Karpas-422 (cell line): ENCODE results near the gene BRINP3. TPM values are rescaled to one million over a fixed set of nuclear protein-coding genes. Genes with fewer than 3 reads are reported as not detected.
A peak's percentile ranks its signal among the peaks of the same experiment; 100 is the strongest.

ENCODE experiments used
- DNase-seq: peaks from one replicate; pipeline ENCODE4 v3.0.0-alpha.2; 2015
- H2AFZ ChIP-seq: fragments of 200-600 bp; sonication (generic); 2 replicates; pipeline ENCODE4 v1.6.1; 2014; ENCODE audit warnings: antibody characterized with exemption, low read length, mixed read lengths
- H3K27ac ChIP-seq: fragments of 200-600 bp; sonication (generic); 2 replicates; pipeline ENCODE4 v1.5.1; 2014; ENCODE audit warnings: mild to moderate bottlenecking, low read length, moderate library complexity
- H3K27me3 ChIP-seq: fragments of 200-600 bp; sonication (generic); 2 replicates; pipeline ENCODE4 v1.6.1; 2014; ENCODE audit warnings: low read length, mixed read lengths
- H3K36me3 ChIP-seq: fragments of 200-600 bp; sonication (generic); 2 replicates; pipeline ENCODE4 v1.6.1; 2014; ENCODE audit warnings: low read length, mixed read lengths; ENCODE audit not compliant: insufficient read depth
- H3K4me1 ChIP-seq: fragments of 200-600 bp; sonication (generic); 2 replicates; pipeline ENCODE4 v1.6.1; 2014; ENCODE audit warnings: mild to moderate bottlenecking, low read length, mixed read lengths
- H3K4me2 ChIP-seq: fragments of 200-600 bp; sonication (generic); 2 replicates; pipeline ENCODE4 v1.6.1; 2014; ENCODE audit warnings: low read length, low read depth, mild to moderate bottlenecking; ENCODE audit not compliant: poor library complexity, severe bottlenecking
- H3K4me3 ChIP-seq: fragments of 200-600 bp; sonication (generic); 2 replicates; pipeline ENCODE4 v1.5.1; 2014; ENCODE audit warnings: mild to moderate bottlenecking, antibody characterized with exemption, low read length, mixed read lengths
- H3K79me2 ChIP-seq: fragments of 200-600 bp; sonication (generic); 2 replicates; pipeline ENCODE4 v1.6.1; 2014; ENCODE audit warnings: mild to moderate bottlenecking, low read length, mixed read lengths
- H3K9ac ChIP-seq: fragments of 200-600 bp; sonication (generic); 2 replicates; pipeline ENCODE4 v1.6.0; 2014; ENCODE audit warnings: low read length
- H3K9me2 ChIP-seq: fragments of 200-600 bp; sonication (generic), shearing (Covaris generic); replicated peaks from 2 replicates; pipeline ENCODE4 v1.6.0; 2014; ENCODE audit warnings: mild to moderate bottlenecking, low read length, moderate library complexity; ENCODE audit not compliant: insufficient read depth
- H3K9me3 ChIP-seq: fragments of 300-700, 200-600 bp; sonication (generic); 2 replicates; pipeline ENCODE4 v1.6.1; 2014; ENCODE audit warnings: low read length, mixed read lengths
- H4K20me1 ChIP-seq: fragments of 200-600 bp; sonication (generic); 2 replicates; pipeline ENCODE4 v1.6.1; 2014; ENCODE audit warnings: mild to moderate bottlenecking, antibody characterized with exemption, low read length, low read depth; ENCODE audit not compliant: insufficient read depth
- total RNA-seq: library from RNA; depleted of rRNA; stranded (reverse); fragments of >200 nt; shearing (Covaris generic); gene quantifications from 2 replicates; pipeline ENCODE4 v1.2.3, GENCODE V29; 2014; ENCODE audit warnings: low replicate concordance

The BRINP3 gene
- total RNA-seq, 1 experiment from 2014 or later = not detected

- Histone ChIP-seq H3K4me3 (no peak overlapping the region), H3K79me2 (no peaks in the 10 kb centered on the region), H3K4me1 (no peaks in the 10 kb centered on the region), H3K4me2 (no peak overlapping the region), H4K20me1 (no peaks in the 10 kb centered on the region), H2AFZ (no peak overlapping the region), H3K36me3 (no peaks in the 10 kb centered on the region), H3K9me2 (no peaks in the 10 kb centered on the region), H3K9me3 (peaks cover 16% of the 10 kb centered on the region; the same call in 1 of the 2 replicates), H3K27me3 (no peaks in the 10 kb centered on the region), H3K9ac (no peak overlapping the region), H3K27ac (no peak overlapping the region)
- no peak for DNase-seq
Measured at GRCh38 chr1:190479516-190479915, 1.9 kb upstream of the BRINP3 start.

- H3K4me1 ChIP-seq = no peaks in the 10 kb centered on the region
- H3K27me3 ChIP-seq = no peaks in the 10 kb centered on the region
- no peaks in the 10 kb centered on the region for H4K20me1 ChIP-seq
- H3K79me2 ChIP-seq = no peaks in the 10 kb centered on the region
- H3K9ac ChIP-seq = no peak overlapping the region
- no peak overlapping the region for H3K27ac ChIP-seq
- H3K4me2 ChIP-seq = no peak overlapping the region
- DNase-seq = no peak
- no peaks in the 10 kb centered on the region for H3K36me3 ChIP-seq
- H2AFZ ChIP-seq = no peak overlapping the region
- H3K9me2 ChIP-seq = no peaks in the 10 kb centered on the region
- peaks cover 18% of the 10 kb centered on the region; the same call in 1 of the 2 replicates for H3K9me3 ChIP-seq
- H3K4me3 ChIP-seq = no peak overlapping the region
Measured at GRCh38 chr1:190479050-190479397, 1.4 kb upstream of the BRINP3 start.

- Histone ChIP-seq H3K4me3 (no peak overlapping the region), H3K4me2 (no peak overlapping the region), H2AFZ (no peak overlapping the region), H3K4me1 (no peaks in the 10 kb centered on the region), H3K9me3 (peaks cover 17% of the 10 kb centered on the region; the same call in 1 of the 2 replicates), H3K36me3 (no peaks in the 10 kb centered on the region), H4K20me1 (no peaks in the 10 kb centered on the region), H3K27ac (no peak overlapping the region), H3K79me2 (no peaks in the 10 kb centered on the region), H3K9me2 (no peaks in the 10 kb centered on the region), H3K27me3 (no peaks in the 10 kb centered on the region), H3K9ac (no peak overlapping the region)
- no peak for DNase-seq
Measured at GRCh38 chr1:190478149-190479049, 735 bp upstream of the BRINP3 start.

DNA sequence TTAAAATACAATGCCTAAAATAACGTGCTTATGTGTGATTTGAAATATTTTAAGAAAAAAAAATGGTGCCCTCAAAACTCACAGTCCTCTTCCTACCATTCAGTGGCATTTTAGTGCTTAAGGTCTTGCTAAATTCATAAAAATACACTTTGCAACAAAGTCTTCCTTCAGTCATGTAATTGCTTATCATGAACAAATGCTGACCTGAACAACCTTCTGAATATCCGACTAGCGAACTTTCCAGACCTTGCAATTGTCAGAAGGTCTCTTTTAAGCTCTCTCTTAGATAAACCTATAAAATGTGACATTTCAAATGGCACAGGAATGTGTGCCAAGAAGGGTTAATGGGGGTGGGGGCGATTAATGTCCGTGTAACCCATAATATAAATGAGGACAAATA, 858 bp downstream of the BRINP3 start:
- Histone ChIP-seq H3K4me2 (no peak overlapping the region), H3K9me2 (no peaks in the 10 kb centered on the region), H4K20me1 (no peaks in the 10 kb centered on the region), H3K36me3 (no peaks in the 10 kb centered on the region), H3K9ac (no peak overlapping the region), H3K4me1 (no peaks in the 10 kb centered on the region), H3K27me3 (no peaks in the 10 kb centered on the region), H3K4me3 (no peak overlapping the region), H3K79me2 (no peaks in the 10 kb centered on the region), H3K9me3 (peaks cover 16% of the 10 kb centered on the region; the same call in 1 of the 2 replicates), H3K27ac (no peak overlapping the region), H2AFZ (no peak overlapping the region)
- no peak for DNase-seq

DNA sequence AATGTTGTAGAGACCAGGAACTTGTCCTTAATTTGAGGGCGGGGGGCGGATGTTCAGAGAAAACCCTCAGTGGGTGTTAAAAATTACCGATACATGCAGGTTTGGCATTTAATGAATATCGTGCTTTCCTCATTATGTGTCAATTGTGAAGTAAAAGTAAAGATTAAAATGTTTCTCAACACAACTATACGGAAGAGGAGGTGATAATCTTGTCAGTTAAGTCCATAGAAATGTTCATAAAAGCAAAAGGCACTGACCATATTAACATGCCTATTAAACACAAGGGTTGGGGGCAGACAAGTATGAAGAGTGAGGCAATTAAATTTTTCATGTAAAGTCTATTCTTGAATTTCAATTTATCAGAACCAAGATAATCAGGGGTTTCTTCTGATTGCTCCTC, 1.3 kb downstream of the BRINP3 start:
- H3K27ac ChIP-seq = no peak overlapping the region
- no peak overlapping the region for H2AFZ ChIP-seq
- peaks cover 16% of the 10 kb centered on the region; the same call in 1 of the 2 replicates for H3K9me3 ChIP-seq
- DNase-seq = no peak
- H3K4me2 ChIP-seq = no peak overlapping the region
- no peaks in the 10 kb centered on the region for H4K20me1 ChIP-seq
- no peaks in the 10 kb centered on the region for H3K27me3 ChIP-seq
- no peaks in the 10 kb centered on the region for H3K79me2 ChIP-seq
- H3K9ac ChIP-seq = no peak overlapping the region
- H3K9me2 ChIP-seq = no peaks in the 10 kb centered on the region
- H3K4me3 ChIP-seq = no peak overlapping the region
- no peaks in the 10 kb centered on the region for H3K36me3 ChIP-seq
- no peaks in the 10 kb centered on the region for H3K4me1 ChIP-seq

- Histone ChIP-seq H3K4me2 (no peak overlapping the region), H3K79me2 (no peaks in the 10 kb centered on the region), H2AFZ (no peak overlapping the region)
Measured at GRCh38 chr1:190475421-190476141, 2.1 kb downstream of the BRINP3 start.

DNA sequence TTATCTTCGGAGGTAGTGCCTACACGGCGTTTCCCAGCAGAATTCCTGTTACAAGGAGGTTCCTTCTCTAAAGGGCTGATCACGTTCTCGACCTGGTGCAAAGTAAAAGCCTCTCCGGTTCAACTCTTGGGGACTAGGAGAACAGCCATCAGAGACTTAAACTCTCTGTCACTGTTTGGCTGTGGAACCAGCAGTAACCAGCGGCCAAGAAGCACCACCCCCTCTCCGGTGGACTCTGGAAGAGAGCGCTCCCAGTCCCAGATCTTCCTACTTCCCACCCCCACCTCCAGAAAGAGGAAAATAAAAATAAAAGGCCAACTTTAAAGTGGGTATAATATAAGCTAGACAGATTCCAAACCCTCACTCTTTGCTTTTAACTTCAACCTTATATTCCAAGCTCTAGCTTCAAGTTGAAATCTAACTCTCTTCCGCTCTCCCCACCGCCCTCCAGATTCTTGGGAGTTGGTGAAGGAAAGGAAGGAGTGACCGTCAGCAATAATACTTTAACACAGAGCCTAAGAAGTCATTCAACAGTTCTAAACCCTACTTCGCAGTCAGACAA, 2.9 kb downstream of the BRINP3 start:
- Histone ChIP-seq H4K20me1 (no peaks in the 10 kb centered on the region), H3K27me3 (no peaks in the 10 kb centered on the region), H3K9me2 (no peaks in the 10 kb centered on the region), H3K9me3 (peaks cover 16% of the 10 kb centered on the region; the same call in 1 of the 2 replicates), H2AFZ (no peak overlapping the region), H3K79me2 (no peaks in the 10 kb centered on the region), H3K4me3 (no peak overlapping the region), H3K27ac (no peak overlapping the region), H3K4me1 (no peaks in the 10 kb centered on the region), H3K36me3 (no peaks in the 10 kb centered on the region), H3K9ac (no peak overlapping the region), H3K4me2 (no peak overlapping the region)
- no peak for DNase-seq

More at GRCh38 chr1:190475421-190476141, 2.1 kb downstream of the BRINP3 start:
- peaks cover 16% of the 10 kb centered on the region; the same call in 1 of the 2 replicates for H3K9me3 ChIP-seq
- H3K27me3 ChIP-seq = no peaks in the 10 kb centered on the region
- DNase-seq = no peak
- H3K9ac ChIP-seq = no peak overlapping the region
- H3K4me3 ChIP-seq = no peak overlapping the region
- H3K9me2 ChIP-seq = no peaks in the 10 kb centered on the region
- no peaks in the 10 kb centered on the region for H4K20me1 ChIP-seq
- H3K27ac ChIP-seq = no peak overlapping the region
- H3K36me3 ChIP-seq = no peaks in the 10 kb centered on the region
- no peaks in the 10 kb centered on the region for H3K4me1 ChIP-seq

DNA sequence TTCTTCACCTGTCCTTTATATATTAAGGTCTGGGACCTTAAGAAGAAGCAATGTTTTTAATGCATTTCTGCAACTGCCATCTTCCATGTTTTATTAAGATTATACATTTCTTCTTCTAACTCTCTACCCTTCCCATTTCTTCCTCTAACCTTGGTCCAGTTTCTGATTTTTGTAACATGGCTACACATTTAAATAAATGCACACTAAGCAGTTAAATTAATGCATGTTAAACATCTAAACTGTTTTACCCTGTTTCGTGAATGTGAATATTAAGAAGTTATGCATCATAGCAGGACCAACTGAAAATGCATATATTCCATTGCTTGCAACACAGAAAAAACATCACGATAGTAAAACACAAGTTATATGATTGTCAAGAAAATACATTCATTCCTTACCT, 3.7 kb downstream of the BRINP3 start:
- Histone ChIP-seq H3K27me3 (no peaks in the 10 kb centered on the region), H2AFZ (0 out of 2 replicates have a peak overlapping the region, but pooled peaks have one; percentile 14), H3K27ac (no peak overlapping the region), H4K20me1 (no peaks in the 10 kb centered on the region), H3K4me2 (no peak overlapping the region), H3K79me2 (no peaks in the 10 kb centered on the region), H3K4me3 (no peak overlapping the region), H3K9ac (no peak overlapping the region), H3K4me1 (no peaks in the 10 kb centered on the region), H3K36me3 (no peaks in the 10 kb centered on the region), H3K9me2 (no peaks in the 10 kb centered on the region), H3K9me3 (peaks cover 19% of the 10 kb centered on the region; the same call in 1 of the 2 replicates)
- DNase-seq = no peak
